HG02885 (cell line): ENCODE measurements around the gene SH3BP4.

Experiments used
- ATAC-seq: cut with Tn5 transposase; IDR thresholded peaks from one replicate; pipeline ENCODE4 v1.9.1; 2021; ENCODE audit warnings: mild to moderate bottlenecking; ENCODE audit not compliant: unreplicated experiment, poor library complexity

SH3BP4 gene

DNA sequence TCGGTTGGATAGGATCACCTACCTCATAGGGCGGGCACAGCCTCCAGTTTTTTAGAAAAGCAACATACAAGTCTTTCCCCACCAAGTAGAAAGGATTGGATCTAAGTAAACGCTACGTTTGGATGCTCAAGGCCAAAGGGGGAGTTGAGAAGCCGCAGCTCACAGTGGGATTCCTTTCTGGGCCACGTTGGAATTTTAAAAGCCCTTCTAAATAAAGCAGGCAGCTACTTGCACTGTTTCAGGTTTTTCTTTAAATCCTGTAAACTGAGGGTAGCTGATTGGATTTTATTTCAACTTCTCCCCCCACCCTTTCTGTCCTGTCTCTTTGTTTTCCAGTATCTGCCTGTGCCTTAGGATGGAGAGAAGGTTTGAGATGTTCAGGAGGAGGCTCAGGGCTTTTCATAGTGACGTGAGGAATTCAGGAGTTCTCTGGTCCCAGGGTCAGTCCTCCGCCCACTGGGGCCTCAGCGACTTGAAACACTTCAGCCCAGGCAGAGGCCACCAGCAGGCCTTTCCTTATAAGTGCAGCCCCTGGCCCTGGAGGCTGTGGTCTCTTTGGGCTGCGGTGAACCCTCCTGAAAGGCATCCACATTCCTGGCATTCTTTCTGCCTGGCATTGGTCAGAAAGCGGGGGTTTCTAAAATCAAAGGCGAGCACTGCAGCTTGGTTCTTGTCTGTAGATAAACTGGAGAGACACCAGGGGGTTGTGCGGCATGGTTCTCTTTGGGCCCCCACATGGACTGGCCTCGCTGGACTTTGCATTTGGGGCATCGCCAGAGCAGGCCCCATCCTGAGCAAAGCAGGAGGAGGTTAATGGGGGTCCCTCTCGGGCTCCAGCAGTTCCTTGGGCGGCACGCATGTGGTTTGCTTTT, 44.5 kb downstream of the SH3BP4 start:
- no peak for ATAC-seq

DNA sequence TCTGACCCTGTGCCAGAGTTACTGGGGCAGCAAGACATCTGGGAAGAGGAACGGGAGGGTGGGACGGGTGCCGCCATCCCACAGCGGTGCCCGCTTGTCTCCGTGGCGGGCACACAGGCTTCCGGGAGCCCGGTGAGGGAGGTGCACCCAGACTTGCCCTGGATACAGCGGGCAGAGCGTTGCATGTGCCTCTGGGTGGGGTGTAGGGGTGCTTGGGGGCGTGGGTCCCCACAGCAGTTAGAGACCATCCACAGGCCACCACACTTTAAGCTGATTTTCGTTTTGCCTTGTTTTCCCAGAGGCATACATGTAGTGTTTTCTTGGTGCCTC, 45.1 kb downstream of the SH3BP4 start:
- no peak for ATAC-seq

DNA sequence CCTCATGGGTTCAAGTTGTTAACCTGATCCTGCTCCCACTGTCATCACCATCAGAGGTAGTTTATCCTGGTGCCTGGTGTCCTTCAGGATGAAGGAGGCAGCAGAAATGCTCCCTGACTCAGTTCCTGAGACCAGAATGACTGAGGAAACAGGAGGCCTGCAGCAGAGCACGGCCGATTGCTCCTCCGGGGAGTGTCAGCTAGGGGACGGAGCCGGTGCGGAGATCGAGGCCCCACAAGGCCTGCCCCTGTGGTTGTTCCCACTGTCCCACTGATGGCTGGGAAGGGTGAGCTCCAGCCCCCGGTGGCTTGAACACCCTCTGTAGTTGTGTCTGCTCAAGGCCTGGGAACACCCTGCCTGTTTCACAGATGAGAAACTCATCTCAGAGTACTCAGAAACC, 45.6 kb downstream of the SH3BP4 start:
- ATAC-seq: no peak

DNA sequence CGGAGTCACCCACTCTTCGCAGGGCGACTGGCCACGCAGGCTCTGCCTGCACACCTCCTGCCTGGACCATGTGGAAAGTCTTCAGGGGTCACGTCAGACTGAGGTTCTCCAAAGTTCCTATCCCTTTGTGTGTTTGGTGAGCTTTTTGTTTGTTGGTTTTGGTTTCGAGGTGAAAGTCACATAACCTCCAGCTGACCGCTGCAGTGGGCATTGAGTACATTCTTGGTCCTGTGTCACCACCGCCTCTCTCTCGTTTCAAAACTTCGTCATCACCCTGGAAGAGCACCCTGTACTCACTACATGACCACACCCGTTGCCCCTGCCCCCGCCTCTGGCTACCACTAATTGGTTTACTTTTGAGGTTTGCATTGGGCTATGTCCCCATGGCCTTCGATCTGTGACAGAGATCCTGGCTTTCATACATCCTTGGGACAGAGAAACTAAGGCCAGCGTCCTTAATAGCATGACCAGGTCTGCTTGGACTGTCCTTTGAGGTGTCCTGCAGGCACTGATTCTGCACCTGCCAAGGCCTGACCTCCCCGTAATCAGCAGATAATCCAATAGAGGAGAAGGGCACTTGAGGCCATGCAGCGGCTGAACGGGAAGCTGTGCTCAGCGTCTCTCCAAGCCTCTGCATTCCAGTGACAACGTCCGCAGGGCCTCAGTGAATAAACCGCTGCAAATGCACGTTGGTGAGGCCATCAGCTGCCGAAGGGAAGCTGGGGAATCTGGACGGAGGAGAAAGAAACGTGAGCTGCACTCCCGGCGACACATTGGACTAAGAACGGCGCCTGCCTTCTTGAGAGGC, 46.8 kb downstream of the SH3BP4 start:
- ATAC-seq: no peak

DNA sequence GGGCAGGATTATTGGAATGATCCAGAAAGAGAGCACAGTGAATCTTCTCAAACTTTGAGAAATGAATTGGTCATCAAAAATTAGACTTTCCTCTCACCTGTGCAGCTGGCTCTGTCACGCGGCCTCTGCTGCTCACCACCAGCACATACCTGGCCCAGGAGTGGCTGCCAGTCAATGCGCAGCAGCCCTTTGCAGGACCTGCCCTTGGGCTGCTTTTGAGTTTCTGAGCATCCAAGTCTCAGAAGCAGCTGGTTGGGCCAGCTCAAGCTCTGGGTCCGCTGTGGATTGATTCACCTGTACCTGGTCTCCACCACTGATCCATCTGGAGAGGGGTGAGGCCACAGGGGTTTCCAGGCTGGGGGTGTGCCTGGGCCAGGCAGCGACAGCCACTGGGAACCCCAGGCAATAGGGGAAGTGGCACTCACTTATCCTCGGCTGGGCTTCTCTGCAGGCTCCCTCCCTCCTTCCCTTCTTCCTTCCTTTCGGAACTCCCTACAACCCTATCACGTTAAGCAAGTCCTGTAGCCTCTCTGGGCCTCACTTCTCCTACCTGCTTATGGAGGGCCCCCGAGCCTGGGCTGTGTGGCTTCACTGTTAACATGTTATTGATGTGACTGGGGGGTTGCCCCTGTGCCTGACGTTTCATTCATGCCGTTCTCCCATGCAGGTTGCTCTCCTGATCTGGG, 48.1 kb downstream of the SH3BP4 start:
- ATAC-seq: no peak

DNA sequence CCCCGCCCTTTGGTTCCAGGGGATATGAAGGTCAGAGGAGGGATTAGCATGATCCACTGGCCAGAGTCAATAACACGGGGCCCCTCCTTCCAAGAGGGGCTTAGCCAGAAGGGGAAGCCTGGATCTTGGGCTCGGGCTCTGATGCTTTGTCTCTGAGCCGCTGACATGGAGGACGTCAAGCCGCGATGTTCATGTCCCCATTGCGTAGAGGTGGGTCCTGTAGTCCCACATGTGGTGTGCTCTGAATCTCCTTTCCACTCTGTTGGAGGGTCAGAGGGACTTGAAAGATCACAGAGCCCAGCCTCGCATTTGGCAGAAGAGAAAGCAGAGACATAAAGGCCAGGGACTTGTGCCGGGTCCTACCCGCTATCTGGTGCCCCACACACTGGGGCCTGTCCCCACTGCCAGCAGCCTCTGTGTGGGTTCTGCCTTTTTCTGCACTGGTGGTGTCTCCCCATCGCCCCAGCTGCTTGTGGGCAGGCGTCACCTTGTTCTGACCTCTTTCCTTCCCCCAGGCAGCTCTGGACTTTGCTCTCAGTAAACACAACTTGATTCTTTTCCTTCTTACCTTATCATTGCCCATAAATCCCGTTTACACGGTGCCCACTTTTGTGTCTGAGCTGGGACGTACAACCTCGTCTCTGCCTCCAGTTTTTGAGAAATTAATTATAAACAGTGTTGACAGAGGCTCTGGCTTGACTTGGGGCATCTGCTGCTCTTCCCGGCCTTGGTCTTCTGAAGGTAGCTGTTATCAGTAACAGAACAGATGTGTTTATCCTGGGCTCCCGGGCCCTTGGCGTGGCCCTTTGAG, 48.8 kb downstream of the SH3BP4 start:
- no peak for ATAC-seq

DNA sequence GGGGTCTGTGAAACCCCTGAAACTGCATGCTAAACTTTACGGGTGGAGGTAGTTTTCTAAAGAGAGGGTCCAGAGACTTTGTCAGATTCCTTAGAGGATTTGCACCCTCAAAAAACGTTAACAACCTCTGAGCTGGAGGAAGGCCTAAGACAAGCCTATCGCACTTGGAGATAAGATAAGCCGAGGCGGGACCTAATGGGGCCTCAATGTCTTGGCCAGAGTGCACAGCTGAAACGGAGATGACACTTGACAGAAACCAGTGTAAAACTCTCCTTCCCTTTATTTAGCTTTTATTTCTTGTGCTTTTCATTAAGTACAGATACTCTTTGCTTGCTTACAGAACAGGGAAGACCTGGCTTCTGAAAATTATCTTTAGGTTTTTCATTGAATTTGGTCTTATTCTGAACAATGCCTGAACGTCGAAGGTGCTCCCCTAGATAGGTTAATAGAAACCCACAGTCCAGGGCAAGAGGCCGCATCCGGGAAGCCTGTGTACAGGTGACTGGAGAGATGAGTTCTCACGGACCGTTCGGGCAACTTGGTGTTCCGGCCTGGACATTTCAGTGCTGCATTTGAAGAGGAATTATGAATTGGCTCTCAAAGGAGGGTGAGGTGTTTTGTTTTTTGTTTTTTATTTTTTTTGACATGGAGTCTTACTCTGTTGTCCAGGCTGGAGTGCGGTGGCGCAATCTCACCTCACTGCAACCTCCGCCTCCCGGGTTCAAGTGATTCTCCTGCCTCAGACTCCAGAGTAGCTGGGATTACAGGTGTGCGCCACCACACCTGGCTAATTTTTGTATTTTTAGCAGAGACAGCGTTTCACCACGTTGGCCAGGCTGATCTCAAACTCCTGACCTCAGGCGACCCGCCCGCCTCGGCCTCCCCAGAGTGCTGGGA, 49.7 kb downstream of the SH3BP4 start:
- no peak for ATAC-seq

DNA sequence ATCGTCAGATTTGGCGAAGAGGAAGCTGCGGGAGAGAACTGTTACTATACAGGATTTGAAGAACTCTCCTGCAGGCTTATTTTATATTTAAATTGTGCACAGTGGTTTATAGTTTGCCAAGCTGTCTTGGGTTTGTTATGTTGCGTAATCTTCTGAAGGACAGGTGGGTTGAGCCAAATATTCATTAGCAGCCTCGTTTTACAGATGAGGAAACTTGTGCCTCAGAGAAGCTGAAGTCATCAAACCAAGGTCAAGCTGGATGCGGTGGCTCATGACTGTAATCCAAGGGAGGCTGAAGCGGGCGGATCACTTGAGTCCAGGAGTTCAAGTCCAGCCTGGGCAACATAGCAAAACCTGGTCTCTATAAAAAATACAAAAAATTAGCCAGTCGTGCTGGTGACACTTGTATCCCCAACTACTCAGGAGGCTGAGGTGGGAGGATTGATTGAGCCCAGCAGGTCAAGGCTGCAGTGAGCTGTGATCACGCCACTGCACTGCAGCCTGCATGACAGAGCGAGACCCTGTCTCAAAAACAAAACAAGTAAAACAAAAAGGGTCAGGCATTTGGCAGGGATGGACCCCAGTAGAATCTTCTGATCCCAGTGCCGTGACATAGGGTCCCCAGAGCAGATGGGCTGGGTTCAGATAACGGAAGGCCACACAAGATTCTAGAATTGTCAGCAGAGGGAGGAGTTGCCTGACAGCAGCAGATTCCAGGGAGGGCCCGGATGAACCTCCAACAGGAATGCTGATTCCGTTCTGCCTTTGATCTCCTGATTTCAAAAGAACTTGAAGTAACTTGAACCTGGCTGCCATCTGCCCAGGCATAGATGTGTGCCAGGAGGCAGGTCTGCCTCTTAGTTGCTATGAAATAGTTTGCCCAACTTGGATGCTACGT, 50.6 kb downstream of the SH3BP4 start:
- ATAC-seq: no peak

DNA sequence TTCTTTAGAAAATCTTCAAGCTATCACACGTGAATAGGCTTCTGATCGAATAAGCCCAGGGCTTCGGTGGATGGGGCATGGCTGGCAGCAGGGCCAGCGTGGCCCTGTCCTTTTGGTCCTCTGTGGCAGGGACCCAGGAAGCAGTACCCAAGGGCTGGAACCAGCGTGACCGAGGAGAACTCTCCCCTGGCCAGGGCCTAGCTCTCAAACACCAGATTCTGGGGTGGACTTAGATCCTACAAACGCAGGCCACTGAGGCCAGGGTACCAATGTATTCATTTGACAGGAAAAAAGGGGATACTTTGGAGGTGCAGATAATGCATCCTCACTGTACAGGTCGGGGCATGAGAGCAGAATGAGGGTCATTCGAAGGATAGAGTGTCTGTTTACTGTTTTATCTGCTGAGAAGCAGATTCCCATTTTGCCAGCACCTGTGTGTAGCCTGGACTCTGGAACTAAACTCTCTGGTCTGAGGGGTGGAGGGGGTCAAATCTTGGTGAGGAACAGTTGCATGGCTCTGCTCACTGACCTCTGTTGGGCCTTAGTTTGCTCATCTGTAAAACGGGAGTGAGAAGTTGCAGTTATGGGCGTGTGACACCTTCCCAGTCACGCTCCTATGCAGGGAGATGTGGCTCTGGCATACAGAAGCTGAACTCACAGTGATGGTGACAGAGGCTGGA, 51.4 kb downstream of the SH3BP4 start:
- no peak for ATAC-seq

DNA sequence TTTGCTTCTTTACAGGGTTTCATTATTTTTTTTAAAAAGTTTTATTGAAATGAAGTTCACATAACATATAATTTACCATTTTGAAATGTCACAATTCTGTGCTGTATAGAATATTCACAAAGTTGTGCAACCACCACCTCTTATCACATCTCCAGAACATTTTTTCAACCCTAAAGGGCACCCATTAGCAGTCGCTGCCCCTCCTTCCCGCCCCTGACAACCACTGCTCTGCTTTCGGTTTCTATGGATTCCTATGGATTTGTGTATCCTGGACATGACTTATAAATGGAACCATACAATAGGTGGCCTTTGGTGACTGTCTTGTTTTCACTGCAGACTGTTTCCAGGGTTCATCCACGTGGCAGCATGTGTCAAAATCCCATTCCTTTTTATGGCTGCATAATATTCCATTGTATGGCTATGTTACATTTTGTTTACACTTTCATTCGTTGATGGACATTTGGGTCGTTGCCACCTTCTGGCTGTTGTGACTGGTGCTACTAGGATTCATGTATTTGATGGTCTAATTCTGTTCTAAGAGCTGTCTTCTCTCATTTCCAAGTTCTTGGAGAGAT, 52.6 kb downstream of the SH3BP4 start:
- no peak for ATAC-seq

DNA sequence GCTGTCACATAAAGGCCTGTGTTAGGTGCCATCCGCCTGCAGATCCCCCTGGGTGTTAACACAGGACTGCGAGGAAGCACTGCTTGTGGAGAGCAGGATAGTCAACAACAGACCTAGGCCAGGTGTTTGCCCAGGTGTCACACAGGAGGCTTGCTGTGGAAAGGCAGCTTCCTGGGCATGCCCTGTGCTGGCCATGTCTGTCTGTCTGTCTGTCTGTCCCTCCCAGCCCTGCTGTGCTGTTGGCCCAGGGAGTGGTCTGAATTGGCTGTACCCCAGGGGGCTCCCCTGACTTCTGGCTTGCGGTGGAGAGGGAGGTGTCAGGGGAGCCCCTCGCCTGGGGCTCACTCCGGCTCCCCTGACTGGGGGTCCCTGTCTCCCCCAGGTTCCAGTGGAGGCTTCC, 53.2 kb downstream of the SH3BP4 start:
- no peak for ATAC-seq

DNA sequence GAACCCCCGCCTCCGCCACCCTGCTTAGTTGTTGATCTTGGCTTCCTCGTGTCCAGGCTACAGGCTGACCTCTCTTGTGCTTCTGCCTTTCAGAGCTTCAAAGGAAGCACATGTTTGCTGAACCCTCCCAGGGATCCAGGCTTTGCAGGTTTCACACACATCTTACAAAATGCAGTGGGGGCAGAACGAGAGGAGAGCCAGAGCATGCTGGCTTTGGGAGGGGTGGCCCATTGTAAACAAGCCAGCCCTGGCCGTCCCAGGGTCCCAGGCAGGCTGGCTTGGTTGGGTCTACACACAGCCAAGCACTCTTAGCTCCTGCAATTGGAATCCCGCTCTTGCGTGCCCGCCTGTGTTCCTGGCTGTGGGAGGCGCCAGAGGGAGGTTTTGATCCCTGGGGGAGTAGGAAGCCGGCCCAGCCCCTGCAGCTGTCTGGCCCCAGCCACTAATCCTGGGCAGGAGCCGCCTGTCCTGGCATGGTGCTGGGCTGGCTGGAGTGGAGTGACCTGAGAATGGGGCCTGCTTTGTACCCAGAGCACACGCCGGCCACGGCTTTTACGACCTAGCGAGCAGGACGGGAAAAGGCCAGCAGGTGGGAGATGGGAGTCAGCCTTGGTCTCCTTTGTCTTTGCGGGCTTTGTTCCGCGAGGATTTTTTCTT, 53.9 kb downstream of the SH3BP4 start:
- ATAC-seq: no peak

DNA sequence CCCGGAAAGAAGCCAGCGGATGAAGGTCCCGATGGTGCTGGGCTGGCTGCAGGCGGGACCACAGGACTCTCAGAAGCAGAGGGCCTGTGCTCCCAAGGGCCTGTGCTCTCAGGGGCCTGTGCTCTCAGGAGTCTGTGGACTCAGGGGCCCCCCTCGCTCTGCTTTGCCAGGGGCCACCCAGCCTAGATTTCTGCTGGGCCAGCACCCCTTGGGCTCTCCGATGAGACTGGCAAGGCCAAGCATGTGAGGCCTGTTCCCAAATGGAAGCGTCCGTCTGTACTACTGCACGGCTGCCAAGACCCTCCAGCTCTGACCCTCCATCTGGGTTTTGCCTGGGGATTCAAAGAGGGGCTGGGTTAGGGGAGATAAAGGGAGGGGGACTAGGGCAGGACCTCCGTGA, 54.6 kb downstream of the SH3BP4 start:
- no peak for ATAC-seq

DNA sequence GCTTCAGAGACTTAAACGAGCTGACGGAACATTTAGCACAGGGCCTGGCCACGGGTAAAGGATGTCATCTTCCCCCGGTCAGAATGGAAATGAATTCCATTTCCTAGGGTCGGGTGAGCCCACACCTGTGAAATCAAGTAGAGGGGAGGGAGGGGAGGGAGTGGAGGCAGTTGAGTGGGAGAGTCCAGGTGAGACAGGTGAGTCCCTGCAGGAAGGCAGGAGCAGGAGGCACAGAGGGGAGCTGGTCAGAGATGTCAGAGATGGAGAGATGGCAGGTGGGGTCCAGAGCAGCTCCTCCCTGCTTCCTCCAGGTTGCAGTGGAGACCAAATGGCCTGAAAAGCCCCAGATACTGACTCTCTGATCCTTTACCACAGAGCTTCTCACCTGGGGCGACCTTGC, 55.2 kb downstream of the SH3BP4 start:
- no peak for ATAC-seq

DNA sequence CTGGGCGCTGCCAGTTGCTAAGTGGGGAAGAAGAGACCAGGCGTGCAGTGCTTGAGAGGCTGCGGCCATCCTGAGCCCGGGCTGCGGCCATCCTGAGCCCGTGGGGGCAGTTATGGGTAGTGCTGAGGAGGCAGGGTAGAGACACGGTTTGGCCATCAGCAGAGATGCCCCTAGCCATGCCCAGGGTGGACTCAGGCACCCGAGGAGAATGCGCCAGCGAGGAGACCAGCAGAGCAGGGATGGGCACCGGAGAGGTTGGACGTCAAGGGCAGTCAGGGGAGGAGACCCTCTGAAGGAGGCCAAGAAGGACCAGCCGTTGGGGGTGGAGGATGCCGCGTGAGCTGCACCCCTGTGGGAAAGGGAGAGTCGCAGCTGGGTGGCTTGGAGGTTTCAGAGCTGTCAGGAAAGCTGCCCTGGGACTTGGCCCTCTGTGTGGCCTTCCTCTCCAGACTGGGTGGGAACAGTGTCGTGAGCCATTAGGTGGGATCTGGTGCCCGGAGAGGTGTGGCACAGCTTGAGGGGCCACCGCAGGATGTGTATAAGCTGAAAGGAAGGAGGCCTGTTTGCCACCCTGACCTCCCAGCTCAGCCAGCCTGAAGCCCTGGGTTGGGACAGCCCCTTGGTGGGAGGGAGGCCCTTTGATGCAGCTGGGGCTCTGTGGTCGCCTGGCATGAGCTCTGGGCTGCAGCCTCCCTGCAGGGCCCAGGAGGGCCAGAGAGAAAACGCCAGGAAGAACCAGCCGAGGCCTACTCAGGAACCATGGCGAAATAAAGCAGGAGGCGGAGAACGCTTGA, 56.0 kb downstream of the SH3BP4 start:
- no peak for ATAC-seq

DNA sequence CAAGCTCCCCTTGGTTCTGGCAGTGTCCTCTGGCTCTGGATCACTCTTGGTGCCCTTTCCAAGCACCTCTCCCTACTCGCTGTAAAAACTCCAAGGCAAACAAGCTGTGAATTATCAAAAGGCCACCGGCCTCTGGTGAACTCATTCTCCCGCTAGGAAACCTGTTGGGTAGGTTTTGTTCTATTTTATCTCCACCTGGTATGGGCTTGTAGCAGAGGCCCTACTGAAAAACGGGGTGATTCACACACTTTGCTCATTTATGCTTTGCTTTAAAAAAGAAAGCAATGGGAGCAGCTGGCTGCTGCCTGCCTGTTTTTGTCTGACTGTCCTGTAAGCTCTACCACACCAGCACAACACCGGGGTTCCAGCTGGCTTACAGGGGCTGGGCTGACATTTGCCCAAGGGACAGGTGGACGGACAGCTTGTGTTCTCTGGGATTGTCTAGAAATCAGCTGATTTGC, 56.8 kb downstream of the SH3BP4 start:
- no peak for ATAC-seq
